SKM-1 (cell line): ENCODE data around the gene TXLNB.
A peak's percentile ranks its signal among the peaks of the same experiment; 100 is the strongest.
"Not testable (repeated sequence)": the region's sequence is repeated elsewhere in the genome, so short reads cannot be mapped to it uniquely, and the experiment has no call there.

Experiments used
- DNase-seq: peaks from one replicate; lab custom pipeline; 2025; ENCODE audit not compliant: unreplicated experiment; lab: John Stamatoyannopoulos, UW

TXLNB gene

GRCh38 chr6:139240161-139241010 lies 51.4 kb downstream of the TXLNB start:
- no peak for DNase-seq

- no peak for DNase-seq
Observed at GRCh38 chr6:139239064-139239463, 52.7 kb downstream of the TXLNB start.

GRCh38 chr6:139236105-139236504 lies 55.7 kb downstream of the TXLNB start:
- no peak for DNase-seq

GRCh38 chr6:139235661-139236060 lies 56.1 kb downstream of the TXLNB start:
- DNase-seq: no peak

GRCh38 chr6:139234193-139234592 lies 57.6 kb downstream of the TXLNB start:
- not testable (repeated sequence) for DNase-seq

GRCh38 chr6:139231206-139231605 lies 60.6 kb downstream of the TXLNB start:
- no peak for DNase-seq

- no peak for DNase-seq
Observed at GRCh38 chr6:139230391-139230840, 61.4 kb downstream of the TXLNB start.

GRCh38 chr6:139228387-139228786 lies 63.4 kb downstream of the TXLNB start:
- not testable (repeated sequence) for DNase-seq

- DNase-seq: no peak
Observed at GRCh38 chr6:139219746-139220145, 72.1 kb downstream of the TXLNB start.

GRCh38 chr6:139219271-139219729 lies 72.5 kb downstream of the TXLNB start:
- peak; percentile 46 for DNase-seq

- not testable (repeated sequence) for DNase-seq
Observed at GRCh38 chr6:139212460-139212859, 79.3 kb downstream of the TXLNB start.

- DNase-seq: not testable (repeated sequence)
Observed at GRCh38 chr6:139210766-139211165, 81.0 kb downstream of the TXLNB start.

GRCh38 chr6:139205843-139206242 lies 86.0 kb downstream of the TXLNB start:
- no peak for DNase-seq

GRCh38 chr6:139204978-139205377 lies 86.8 kb downstream of the TXLNB start:
- DNase-seq: no peak

GRCh38 chr6:139201378-139201777 lies 90.4 kb downstream of the TXLNB start:
- no peak for DNase-seq

- DNase-seq: no peak
Observed at GRCh38 chr6:139198529-139199288, 93.1 kb downstream of the TXLNB start.

GRCh38 chr6:139194740-139195139 lies 97.1 kb downstream of the TXLNB start:
- DNase-seq: no peak
